K562 (cell line): ENCODE measurements around the gene HEPACAM. TPM values are rescaled to one million over a fixed set of nuclear protein-coding genes. Genes with fewer than 3 reads are reported as not detected.

ENCODE experiments used
- ATAC-seq: fragments of 200-7000 bp; cut with Tn5 transposase; 3 replicates; pipeline ENCODE4 v1.9.1; 2020; ENCODE audit warnings: moderate library complexity
- BruUV-seq: library from RNA; stranded (reverse); fragments of 400-500 nt; replicated peaks from 2 replicates; lab custom pipeline; 2021; lab: Mats Ljungman, UMichigan
- CTCF ChIA-PET: fragments of 300-600 bp; formaldehyde crosslinking; extraction: SDS; loops from one replicate; lab custom pipeline; 2021; ENCODE audit warnings: low intra/inter-chr PET ratio; lab: Yijun Ruan, JAX
- POLR2A ChIA-PET: fragments of 300-600, 350-650 bp; sonication (Branson Sonifier 250); formaldehyde crosslinking; extraction: SDS; loops from one replicate; lab custom pipeline; 2021; ENCODE audit warnings: antibody characterized with exemption, inconsistent platforms; lab: Yijun Ruan, JAX
- DNase-seq, 4 experiments: peaks; one replicate each; pipeline versions ENCODE4 v3.0.0 to v3.0.0-alpha.2; 2011 to 2018; ENCODE audit warnings: low spot score in 3 of 4, mixed read lengths in 3 of 4; ENCODE audit errors: extremely low read depth in 1 of 4
- FAIRE-seq: peaks from 2 replicates; lab custom pipeline; 2011; peaks lifted over from hg19 to GRCh38; lab: Jason Lieb, UNC
- H2AFZ ChIP-seq: 2 replicates; pipeline ENCODE4 v1.6.0; 2011; ENCODE audit warnings: low read depth, low read length, control low read depth, inconsistent platforms
- H3K27ac ChIP-seq: fragments of 200-600 bp; 3 replicates; pipeline ENCODE4 v1.8.0; 2011; ENCODE audit warnings: low read depth, mild to moderate bottlenecking, control low read depth, inconsistent platforms, low read length, moderate library complexity, mixed read lengths; ENCODE audit errors: extremely low read depth
- H3K27me3 ChIP-seq, 2 experiments: fragments of 300-600 bp in 1 of 2; 2 replicates in 1 of 2; 3 replicates in 1 of 2; pipeline versions ENCODE4 v1.6.0 to v1.8.0; 2011; ENCODE audit warnings: inconsistent platforms in 2 of 2, low read length in 2 of 2, mild to moderate bottlenecking in 1 of 2, mixed read lengths in 1 of 2, moderate library complexity in 1 of 2; ENCODE audit not compliant: control insufficient read depth in 2 of 2, insufficient read depth in 2 of 2
- H3K36me3 ChIP-seq: fragments of 300-600 bp; 3 replicates; pipeline ENCODE4 v1.8.0; 2011; ENCODE audit warnings: mild to moderate bottlenecking, low read length, inconsistent platforms; ENCODE audit not compliant: control insufficient read depth, insufficient read depth
- H3K4me1 ChIP-seq, 2 experiments: fragments of 200-600 bp in 1 of 2; replicated peaks in 1 of 2; 2 replicates in 1 of 2; 3 replicates in 1 of 2; pipeline versions ENCODE4 v1.5.1 to v1.8.0; 2011; ENCODE audit warnings: inconsistent platforms in 2 of 2, low read length in 2 of 2, mild to moderate bottlenecking in 1 of 2, mixed read lengths in 1 of 2, moderate library complexity in 1 of 2; ENCODE audit not compliant: control insufficient read depth in 2 of 2, insufficient read depth in 2 of 2
- H3K4me2 ChIP-seq: 2 replicates; pipeline ENCODE4 v1.6.1; 2011; ENCODE audit warnings: low read length, control low read depth, inconsistent platforms, mixed read lengths; ENCODE audit not compliant: insufficient read depth
- H3K4me3 ChIP-seq: fragments of 200-600 bp; sonication (generic), shearing (Covaris generic); 2 replicates; pipeline ENCODE4 v1.5.1; 2016; ENCODE audit warnings: control low read depth, inconsistent platforms
- H3K79me2 ChIP-seq: fragments of 200-600 bp; 3 replicates; pipeline ENCODE4 v1.8.0; 2011; ENCODE audit warnings: low read length, inconsistent platforms; ENCODE audit not compliant: control insufficient read depth, insufficient read depth
- H3K9ac ChIP-seq, 2 experiments: 2 replicates each; pipeline versions ENCODE4 v1.6.0 to v1.6.1; 2011; ENCODE audit warnings: low read depth in 2 of 2, low read length in 2 of 2, control low read depth in 1 of 2, inconsistent platforms in 1 of 2, mild to moderate bottlenecking in 1 of 2, mixed read lengths in 1 of 2; ENCODE audit not compliant: insufficient read depth in 1 of 2
- H3K9me1 ChIP-seq: one replicate; pipeline ENCODE4 v1.6.0; 2011; ENCODE audit warnings: inconsistent platforms, mild to moderate bottlenecking, low read length, moderate library complexity; ENCODE audit not compliant: control insufficient read depth, insufficient read depth
- H3K9me3 ChIP-seq: replicated peaks from 2 replicates; pipeline ENCODE4 v1.5.1; 2011; ENCODE audit warnings: low read depth, low read length, inconsistent platforms; ENCODE audit not compliant: control insufficient read depth, insufficient read depth
- H4K20me1 ChIP-seq: replicated peaks from 2 replicates; pipeline ENCODE4 v1.6.1; 2011; ENCODE audit warnings: low read length, inconsistent platforms, mixed read lengths; ENCODE audit not compliant: control insufficient read depth, insufficient read depth
- AFF1 ChIP-seq, 2 experiments: fragments of 450-650 bp; IDR thresholded peaks; 2 replicates each; pipeline ENCODE4 v1.6.1; 2018; ENCODE audit warnings: mild to moderate bottlenecking in 2 of 2, low read depth in 1 of 2; ENCODE audit not compliant: partially characterized antibody in 2 of 2
- ARHGAP35 ChIP-seq: fragments of 450-650 bp; IDR thresholded peaks from 2 replicates; pipeline ENCODE4 v1.6.1; 2018; ENCODE audit not compliant: partially characterized antibody
- CXXC5 ChIP-seq: fragments of 250-450 bp; sonication (Bioruptor Pico); IDR thresholded peaks from 2 replicates; pipeline ENCODE4 v1.8.0; 2022; ENCODE audit warnings: inconsistent platforms, mild to moderate bottlenecking, moderate library complexity
- DDX20 ChIP-seq: fragments of 450-650 bp; IDR thresholded peaks from 2 replicates; pipeline ENCODE4 v1.6.1; 2016; ENCODE audit warnings: missing genetic modification characterization, low read depth, mild to moderate bottlenecking, missing compliant biosample characterization, moderate library complexity
- ERF ChIP-seq: fragments of 450-650 bp; formaldehyde crosslinking; IDR thresholded peaks from 2 replicates; pipeline ENCODE4 v1.4.0; 2020; ENCODE audit warnings: mild to moderate bottlenecking, mixed read lengths
- FIP1L1 ChIP-seq: fragments of 200-400 bp; formaldehyde crosslinking; IDR thresholded peaks from 2 replicates; pipeline ENCODE4 v1.6.1; 2018; ENCODE audit warnings: mild to moderate bottlenecking, low read depth, low read length; ENCODE audit not compliant: poor library complexity, severe bottlenecking
- FOXK2 ChIP-seq, 2 experiments: fragments of 450-650 bp; IDR thresholded peaks in 1 of 2; conservative IDR thresholded peaks in 1 of 2; 2 replicates each; pipeline ENCODE4 v1.6.1; 2016; ENCODE audit warnings: low read depth in 2 of 2, mild to moderate bottlenecking in 1 of 2
- KAT8 ChIP-seq: fragments of 450-650 bp; IDR thresholded peaks from 2 replicates; pipeline ENCODE4 v1.6.1; 2016; ENCODE audit warnings: low read depth, mild to moderate bottlenecking
- PHB ChIP-seq: fragments of 250-450 bp; sonication (Bioruptor Pico); IDR thresholded peaks from 2 replicates; pipeline ENCODE4 v1.5.0; 2021
- PHF21A ChIP-seq: fragments of 450-650 bp; IDR thresholded peaks from 2 replicates; pipeline ENCODE4 v1.6.1; 2017; ENCODE audit warnings: low read depth, borderline replicate concordance
- POLR2A ChIP-seq: fragments of 450-650 bp; conservative IDR thresholded peaks from 2 replicates; pipeline ENCODE4 v1.6.1; 2016
- POLR3A ChIP-seq: IDR thresholded peaks from 2 replicates; pipeline ENCODE4 v1.6.1; 2011; ENCODE audit warnings: borderline replicate concordance, mild to moderate bottlenecking, moderate library complexity; ENCODE audit not compliant: insufficient read length, insufficient read depth; ENCODE audit errors: extremely low read depth
- PRPF4 ChIP-seq: fragments of 200-400 bp; formaldehyde crosslinking; IDR thresholded peaks from one replicate; pipeline ENCODE4 v1.6.1; 2017; ENCODE audit warnings: low read length, low read depth, mild to moderate bottlenecking; ENCODE audit not compliant: insufficient read depth, poor library complexity, severe bottlenecking
- ZBTB1 ChIP-seq: sonication (generic); formaldehyde crosslinking; IDR thresholded peaks from 2 replicates; pipeline ENCODE4 v1.8.1; 2023; ENCODE audit warnings: missing genetic modification reagents, low read depth, mild to moderate bottlenecking, borderline replicate concordance
- ZKSCAN3 ChIP-seq: fragments of 250-450 bp; sonication (Bioruptor Pico); IDR thresholded peaks from 2 replicates; pipeline ENCODE4 v1.4.0; 2020
- WGBS: fragments of 100-300 bp; shearing (Covaris generic); methylation state at CpG from one replicate; pipeline ENCODE4 v1.1.6; 2016; ENCODE audit warnings: low coverage, mixed read lengths; ENCODE audit not compliant: insufficient coverage; ENCODE audit errors: missing lambda C conversion rate; 5-methylcytosine and 5-hydroxymethylcytosine counted together
- in situ Hi-C: fragments of 300-500 bp; cut with MboI; formaldehyde crosslinking; loops from 4 replicates; pipeline ENCODE4 v1.15.0; 2018; ENCODE audit warnings: inconsistent platforms, mixed read lengths
- intact Hi-C: fragments of 100-400 bp; cut with micrococcal nuclease; formaldehyde crosslinking; loops from 2 replicates; pipeline ENCODE4 v1.14.2; 2022
- polyA plus RNA-seq, 8 experiments: library from polyadenylated mRNA; depleted of rRNA in 4 of 8; stranded (reverse) in 5 of 8; unstranded in 3 of 8; fragments of >200 nt; fragmentation: Nextera tagmentation in 2 of 8; fragmentation: Illumina TruSeq in 1 of 8; extraction: Ambion mirVana in 2 of 8; extraction: Trizol in 1 of 8; gene quantifications; 2 replicates each; pipeline versions ENCODE4 v1.2.1 to v1.2.3, GENCODE V29; 2011 to 2014; ENCODE audit warnings: inconsistent platforms in 1 of 8, missing spikeins in 1 of 8
- total RNA-seq, 7 experiments: library from RNA; depleted of rRNA in 6 of 7; stranded (reverse); fragments of >200 nt in 6 of 7; fragmentation: Illumina TruSeq in 2 of 7; extraction: Trizol in 2 of 7; gene quantifications; 2 replicates each; pipeline versions ENCODE4 v1.2.1 to v1.2.3, GENCODE V29; 2011 to 2021; ENCODE audit warnings: low replicate concordance in 1 of 7

The HEPACAM gene
- total and polyA plus RNA-seq, 9 of the 15 experiments (the other 6 are each of a cell fraction or from before 2014, with no cell fraction given): not detected

- in situ Hi-C loops: no loop called here
These were observed 8.7 kb upstream of the HEPACAM start for GRCh38 chr11:124944565-124944964.

GRCh38 chr11:124943741-124944140, 7.9 kb upstream of the HEPACAM start:
- POLR2A ChIA-PET: interaction anchor here (1.5 kb wide), 1 partner anchor 9 kb away, joined by 3 read pairs; no protein-coding TSS in a partner anchor
- TF ChIP-seq AFF1 (IDR thresholded peaks at IDR 0.05; ENCODE audit: low read depth in 1 of 2, partially characterized antibody in 2 of 2): no peak
- no peak for TF ChIP-seq FIP1L1
- no peak for TF ChIP-seq POLR3A
- no peak for TF ChIP-seq ZBTB1 (CRISPR knock-in tag)
- no peak for TF ChIP-seq PRPF4
- TF ChIP-seq FOXK2 (conservative IDR thresholded peaks at IDR 0.05 in 1 of 2, IDR thresholded peaks at IDR 0.05 in 1 of 2; ENCODE audit: low read depth in 2 of 2): no peak
- no peak for TF ChIP-seq POLR2A
- TF ChIP-seq ZKSCAN3 (CRISPR knock-in tag): no peak
- no peak for TF ChIP-seq DDX20
- no peak for TF ChIP-seq PHB
- TF ChIP-seq ARHGAP35: no peak
- TF ChIP-seq CXXC5 (CRISPR knock-in tag): no peak
- no peak for FAIRE-seq

More at GRCh38 chr11:124944565-124944964, 8.7 kb upstream of the HEPACAM start:
- CTCF ChIA-PET: no interaction called here
- H3K9me1 ChIP-seq: no peaks in the 10 kb centered on the region
- H3K27ac ChIP-seq: no peak overlapping the region
- intact Hi-C loops: no loop called here
- H3K79me2 ChIP-seq: no peaks in the 10 kb centered on the region
- H3K9me3 ChIP-seq: no peaks in the 10 kb centered on the region
- 0% methylated on average over 3 of the region's 3 CpGs for WGBS
- TF ChIP-seq PHF21A (no peak), KAT8 (no peak), ERF (CRISPR knock-in tag) (no peak)
- TF ChIP-seq, all 486 proteins: peak for 0
- H3K36me3 ChIP-seq: no peaks in the 10 kb centered on the region
- BruUV-seq: no TSS peak
- H3K4me3 ChIP-seq: no peak overlapping the region
- ATAC-seq (no peak), DNase-seq (no peak), FAIRE-seq (no peak)
- no peaks in the 10 kb centered on the region for H4K20me1 ChIP-seq
- no peak overlapping the region for H3K4me2 ChIP-seq
- H3K4me1 ChIP-seq: no peaks in the 10 kb centered on the region
- H2AFZ ChIP-seq: no peak overlapping the region
- no peak overlapping the region for H3K9ac ChIP-seq
- H3K27me3 ChIP-seq: peaks cover 5 to 23% of the 10 kb centered on the region in 2 experiments; a peak in 3 of 5 replicates
- POLR2A ChIA-PET: interaction anchor here (1.5 kb wide), 1 partner anchor 8 kb away, joined by 3 read pairs; no protein-coding TSS in a partner anchor

More at GRCh38 chr11:124943741-124944140, 7.9 kb upstream of the HEPACAM start:
- H2AFZ ChIP-seq: no peak overlapping the region
- H3K36me3 ChIP-seq: no peaks in the 10 kb centered on the region
- CTCF ChIA-PET: no interaction called here
- DNase-seq (no peak), ATAC-seq (no peak)
- 0% methylated on average over 1 of the region's 1 CpG for WGBS
- in situ Hi-C loops (no loop called here), intact Hi-C loops (no loop called here)
- no peak overlapping the region for H3K4me3 ChIP-seq
- H3K27ac ChIP-seq: no peak overlapping the region
- no peaks in the 10 kb centered on the region for H3K9me3 ChIP-seq
- no peaks in the 10 kb centered on the region for H4K20me1 ChIP-seq
- H3K4me1 ChIP-seq: no peaks in the 10 kb centered on the region
- H3K9me1 ChIP-seq: no peaks in the 10 kb centered on the region
- H3K4me2 ChIP-seq: no peak overlapping the region
- BruUV-seq: no TSS peak
- H3K27me3 ChIP-seq: peaks cover 9 to 28% of the 10 kb centered on the region in 2 experiments; a peak in 4 of 5 replicates
- H3K9ac ChIP-seq: no peak overlapping the region
- no peaks in the 10 kb centered on the region for H3K79me2 ChIP-seq
